ENCODE results near the gene PGGHG. TPM values are rescaled to one million over a fixed set of nuclear protein-coding genes. Genes with fewer than 3 reads are reported as not detected.
"Not testable (repeated sequence)": the region's sequence is repeated elsewhere in the genome, so short reads cannot be mapped to it uniquely, and the experiment has no call there.

Gene PGGHG
- total and polyA plus RNA-seq, 2 donors from 2014 or later: 16.1 to 64.1 TPM

- Histone ChIP-seq H3K27ac (ENCODE audit: low read depth in 2 of 2, low read length in 2 of 2) (peak overlapping the region; percentile 86 to 92), H3K4me1 (ENCODE audit: control insufficient read depth in 2 of 3, insufficient read depth in 2 of 3, low read depth in 1 of 3, low read length in 3 of 3) (peaks cover 0 to 11% (median 2%) of the 10 kb centered on the region in 3 donors), H3K4me3 (ENCODE audit: low read length in 3 of 3) (peak overlapping the region; percentile 38 to 75 (median 61)), H3K9ac (ENCODE audit: low read length in 3 of 3) (peak overlapping the region; percentile 7 to 81 (median 65))
- H3K36me3 ChIP-seq (ENCODE audit: control insufficient read depth in 2 of 3, insufficient read depth in 3 of 3, low read length in 3 of 3); H3K27me3 ChIP-seq (ENCODE audit: control insufficient read depth, insufficient read depth, low read length); H3K9me3 ChIP-seq (ENCODE audit: control insufficient read depth in 2 of 3, insufficient read depth in 1 of 3, low read length in 3 of 3); intact Hi-C loops (cut with DNase I); FAIRE-seq: not testable (repeated sequence)
- peak in 3 of 5 donors; percentile 42 to 80 (median 64) for DNase-seq
Observed at GRCh38 chr11:319121-319887, 30.4 kb downstream of the PGGHG start.

DNA sequence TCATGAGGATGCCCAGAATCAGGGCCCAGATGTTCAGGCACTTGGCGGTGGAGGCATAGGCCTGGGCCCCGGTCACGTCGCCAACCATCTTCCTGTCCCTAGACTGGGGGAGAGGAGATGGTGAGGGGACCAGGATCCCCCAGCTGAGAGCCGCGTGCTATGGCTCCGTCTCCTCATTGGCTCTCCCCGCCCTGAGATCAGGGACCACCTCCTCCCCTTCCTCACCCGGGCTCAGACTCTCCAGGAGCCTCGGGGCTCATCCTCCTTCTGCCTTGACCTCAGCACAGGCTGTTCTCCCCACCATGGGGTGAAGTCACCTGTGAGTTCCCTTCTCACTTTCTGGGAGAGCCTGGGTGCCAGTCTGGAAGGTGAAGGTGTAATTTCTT lies 31.0 kb downstream of the PGGHG start:
- H3K4me3 ChIP-seq (ENCODE audit: low read length in 3 of 3): peak overlapping the region; percentile 38 to 84 (median 61)
- intact Hi-C loops (cut with DNase I); H3K27me3 ChIP-seq (ENCODE audit: control insufficient read depth, insufficient read depth, low read length); FAIRE-seq; H3K9me3 ChIP-seq (ENCODE audit: control insufficient read depth in 2 of 3, insufficient read depth in 1 of 3, low read length in 3 of 3); H3K36me3 ChIP-seq (ENCODE audit: control insufficient read depth in 2 of 3, insufficient read depth in 3 of 3, low read length in 3 of 3): not testable (repeated sequence)
- peaks cover 0 to 11% (median 6%) of the 10 kb centered on the region in 3 donors for H3K4me1 ChIP-seq (ENCODE audit: control insufficient read depth in 2 of 3, insufficient read depth in 2 of 3, low read depth in 1 of 3, low read length in 3 of 3)
- peak in 2 of 5 donors; percentile 31 to 75 for DNase-seq
- peak overlapping the region; percentile 86 to 92 for H3K27ac ChIP-seq (ENCODE audit: low read depth in 2 of 2, low read length in 2 of 2)
- peak overlapping the region; percentile 7 to 94 (median 65) for H3K9ac ChIP-seq (ENCODE audit: low read length in 3 of 3)

- intact Hi-C loops (cut with DNase I): no loop called here
- H3K27me3 ChIP-seq (ENCODE audit: control insufficient read depth, insufficient read depth, low read length): no peaks in the 10 kb centered on the region
- TF ChIP-seq, protein P1, sequence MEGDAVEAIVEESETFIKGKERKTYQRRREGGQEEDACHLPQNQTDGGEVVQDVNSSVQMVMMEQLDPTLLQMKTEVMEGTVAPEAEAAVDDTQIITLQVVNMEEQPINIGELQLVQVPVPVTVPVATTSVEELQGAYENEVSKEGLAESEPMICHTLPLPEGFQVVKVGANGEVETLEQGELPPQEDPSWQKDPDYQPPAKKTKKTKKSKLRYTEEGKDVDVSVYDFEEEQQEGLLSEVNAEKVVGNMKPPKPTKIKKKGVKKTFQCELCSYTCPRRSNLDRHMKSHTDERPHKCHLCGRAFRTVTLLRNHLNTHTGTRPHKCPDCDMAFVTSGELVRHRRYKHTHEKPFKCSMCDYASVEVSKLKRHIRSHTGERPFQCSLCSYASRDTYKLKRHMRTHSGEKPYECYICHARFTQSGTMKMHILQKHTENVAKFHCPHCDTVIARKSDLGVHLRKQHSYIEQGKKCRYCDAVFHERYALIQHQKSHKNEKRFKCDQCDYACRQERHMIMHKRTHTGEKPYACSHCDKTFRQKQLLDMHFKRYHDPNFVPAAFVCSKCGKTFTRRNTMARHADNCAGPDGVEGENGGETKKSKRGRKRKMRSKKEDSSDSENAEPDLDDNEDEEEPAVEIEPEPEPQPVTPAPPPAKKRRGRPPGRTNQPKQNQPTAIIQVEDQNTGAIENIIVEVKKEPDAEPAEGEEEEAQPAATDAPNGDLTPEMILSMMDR (IDR thresholded peaks at IDR 0.05; ENCODE audit: borderline replicate concordance, extremely low read depth, insufficient read depth): no peak
- peak overlapping the region; percentile 43 to 56 for H3K27ac ChIP-seq (ENCODE audit: low read depth in 2 of 2, low read length in 2 of 2)
- DNase-seq (peak in 3 of 5 donors; percentile 33 to 48 (median 40)), FAIRE-seq (no peak)
- H3K4me1 ChIP-seq (ENCODE audit: control insufficient read depth in 2 of 3, insufficient read depth in 2 of 3, low read depth in 1 of 3, low read length in 3 of 3): peaks cover 6 to 22% (median 15%) of the 10 kb centered on the region in 3 donors
- no peaks in the 10 kb centered on the region for H3K36me3 ChIP-seq (ENCODE audit: control insufficient read depth in 2 of 3, insufficient read depth in 3 of 3, low read length in 3 of 3)
- peak overlapping the region in 1 of 3 donors; percentile 12 for H3K9ac ChIP-seq (ENCODE audit: low read length in 3 of 3)
- no peak overlapping the region for H3K4me3 ChIP-seq (ENCODE audit: low read length in 3 of 3)
- no peaks in the 10 kb centered on the region for H3K9me3 ChIP-seq (ENCODE audit: control insufficient read depth in 2 of 3, insufficient read depth in 1 of 3, low read length in 3 of 3)
Observed at GRCh38 chr11:324156-324555, 35.2 kb downstream of the PGGHG start.

- FAIRE-seq; H3K9me3 ChIP-seq (ENCODE audit: control insufficient read depth in 2 of 3, insufficient read depth in 1 of 3, low read length in 3 of 3); H3K36me3 ChIP-seq (ENCODE audit: control insufficient read depth in 2 of 3, insufficient read depth in 3 of 3, low read length in 3 of 3); H3K4me3 ChIP-seq (ENCODE audit: low read length in 3 of 3); intact Hi-C loops (cut with DNase I); H3K27me3 ChIP-seq (ENCODE audit: control insufficient read depth, insufficient read depth, low read length): not testable (repeated sequence)
- Histone ChIP-seq H3K4me1 (ENCODE audit: control insufficient read depth in 2 of 3, insufficient read depth in 2 of 3, low read depth in 1 of 3, low read length in 3 of 3) (peaks cover 6 to 18% (median 15%) of the 10 kb centered on the region in 3 donors), H3K9ac (ENCODE audit: low read length in 3 of 3) (peak overlapping the region in 1 of 3 donors; percentile 12), H3K27ac (ENCODE audit: low read depth in 2 of 2, low read length in 2 of 2) (peak overlapping the region; percentile 43 to 56)
- DNase-seq: peak in 4 of 5 donors; percentile 55 to 75 (median 64)
Observed at GRCh38 chr11:324593-325517, 35.9 kb downstream of the PGGHG start.
